GM13977 (cell line): ENCODE results near the gene ANOS1.

Experiments
- DNase-seq: peaks from one replicate; pipeline ENCODE4 v3.0.0; 2012; ENCODE audit warnings: low spot score
- CTCF ChIP-seq: IDR thresholded peaks from 2 replicates; pipeline ENCODE4 v1.5.1; 2012; ENCODE audit warnings: mild to moderate bottlenecking, control low read depth; ENCODE audit not compliant: insufficient read depth; ENCODE audit errors: extremely low read depth, missing control alignments
- in situ Hi-C: fragments of 300-500 bp; cut with MboI; formaldehyde crosslinking; loops from one replicate; pipeline ENCODE4 v1.12.0; 2022; ENCODE audit warnings: low sequenced_read_pairs, low pct_unique_long_range_greater_than_20kb, mixed read lengths, inconsistent platforms; ENCODE audit not compliant: unreplicated experiment

ANOS1 gene

GRCh38 chrX:8749697-8750096, 17.8 kb upstream of the ANOS1 start:
- in situ Hi-C loops, result loop anchor here (25.0 kb wide), 1 partner anchor 762 kb away; no protein-coding TSS in a partner anchor
- no peak for TF ChIP-seq CTCF
- no peak for DNase-seq

- peak; percentile 62 for TF ChIP-seq CTCF
- DNase-seq, result peak; percentile 40
- in situ Hi-C loops, result loop anchor here (25.0 kb wide), 1 partner anchor 762 kb away; no protein-coding TSS in a partner anchor
Observed at GRCh38 chrX:8748855-8749254, 16.9 kb upstream of the ANOS1 start.

DNA sequence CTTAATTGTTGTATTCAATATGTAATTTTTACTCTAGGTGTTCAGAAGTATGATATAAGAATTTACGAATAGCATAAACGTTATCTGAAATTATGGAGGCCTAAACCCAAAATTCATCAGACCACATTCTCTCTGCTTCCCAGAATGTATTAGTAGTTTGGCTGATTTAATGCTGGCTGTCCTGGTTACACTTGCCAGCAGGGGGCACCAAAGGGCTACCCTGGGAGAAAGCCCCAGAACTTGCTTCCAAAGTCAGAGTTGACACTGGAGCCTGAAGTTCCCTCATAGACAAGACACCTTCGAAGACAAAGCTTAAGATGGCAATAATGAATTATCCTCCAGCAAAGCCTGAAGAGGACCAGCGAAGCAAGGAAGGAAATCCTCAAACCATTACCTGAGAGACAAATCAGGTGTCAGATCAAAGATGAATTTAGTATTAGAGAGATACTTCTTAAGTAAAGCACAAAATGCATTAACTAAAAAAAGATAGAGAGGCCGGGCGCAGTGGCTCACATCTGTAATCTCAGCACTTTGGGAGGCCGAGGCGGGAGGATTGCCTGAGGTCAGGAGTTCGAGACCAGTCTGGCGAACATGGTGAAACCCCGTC, 11.3 kb upstream of the ANOS1 start:
- in situ Hi-C loops, result loop anchor here (25.0 kb wide), 1 partner anchor 756 kb away; no protein-coding TSS in a partner anchor
- TF ChIP-seq CTCF, result peak; percentile 79
- peak; percentile 53 for DNase-seq

- in situ Hi-C loops, result loop anchor here (25.0 kb wide), 1 partner anchor 755 kb away; no protein-coding TSS in a partner anchor
- TF ChIP-seq CTCF, result no peak
- DNase-seq, result no peak
Observed at GRCh38 chrX:8741981-8742380, 10.0 kb upstream of the ANOS1 start.

DNA sequence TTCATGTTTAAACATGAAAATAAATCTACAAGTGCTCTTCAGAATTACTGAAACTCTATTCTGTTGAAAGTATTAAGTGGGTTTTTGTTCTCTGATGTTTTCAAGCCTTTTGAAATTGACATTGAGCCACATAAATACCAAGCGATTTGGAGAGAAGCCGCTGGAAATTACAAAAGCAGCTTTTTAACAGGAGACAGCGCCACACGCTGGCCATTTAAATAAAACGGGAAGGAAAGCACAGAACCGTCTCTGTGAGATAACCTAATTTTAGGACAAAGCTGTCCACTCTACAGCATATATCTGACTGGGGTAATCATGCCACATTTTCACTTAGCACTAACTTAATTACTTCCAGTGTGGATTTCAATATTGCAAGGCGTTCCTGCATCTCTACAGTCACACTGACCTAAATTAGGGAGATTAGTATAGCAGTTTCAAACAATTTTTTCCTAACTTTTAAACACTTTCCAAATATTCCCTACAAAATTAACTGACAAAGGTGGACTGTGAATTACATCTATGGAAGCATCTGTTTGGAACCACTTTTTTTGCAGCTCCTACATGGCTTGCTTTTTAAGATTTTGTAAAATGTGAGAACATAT, 6.8 kb upstream of the ANOS1 start:
- in situ Hi-C loops, result loop anchor here (25.0 kb wide), 1 partner anchor 751 kb away; no protein-coding TSS in a partner anchor
- no peak for DNase-seq
- TF ChIP-seq CTCF, result peak; percentile 69

- in situ Hi-C loops, result loop anchor here (25.0 kb wide), 1 partner anchor 751 kb away; no protein-coding TSS in a partner anchor
- no peak for TF ChIP-seq CTCF
- DNase-seq, result no peak
Observed at GRCh38 chrX:8737883-8738282, 5.9 kb upstream of the ANOS1 start.
